ENCODE measurements around the gene ADCY4. TPM values are rescaled to one million over a fixed set of nuclear protein-coding genes. Genes with fewer than 3 reads are reported as not detected.
A peak's percentile ranks its signal among the peaks of the same experiment; 100 is the strongest.

The ADCY4 gene
- total RNA-seq, 1 experiment from 2014 or later: 3.4 TPM

- TF ChIP-seq CTCF (IDR thresholded peaks at IDR 0.05; ENCODE audit: unreplicated experiment): no peak
- peaks cover 11% of the 10 kb centered on the region for H3K4me1 Mint-ChIP-seq (ENCODE audit: low read depth, unreplicated experiment)
- H3K27me3 Mint-ChIP-seq (ENCODE audit: unreplicated experiment): no peaks in the 10 kb centered on the region
- H3K4me3 Mint-ChIP-seq (ENCODE audit: low read depth, unreplicated experiment): peak within 1 kb of the TSS; percentile 66
- H3K27ac Mint-ChIP-seq (ENCODE audit: unreplicated experiment): peak within 1 kb of the TSS; percentile 69
- peak; percentile 37 for DNase-seq
- H3K36me3 Mint-ChIP-seq (ENCODE audit: insufficient read depth, unreplicated experiment): peaks cover 32% of the 10 kb centered on the region
- CTCF ChIA-PET: no interaction called here
- intact Hi-C loops (cut with micrococcal nuclease; ENCODE audit: unreplicated experiment): loop anchor here (5.0 kb wide), 1 partner anchor 35 kb away; no protein-coding TSS in a partner anchor
- no peaks in the 10 kb centered on the region for H3K9me3 Mint-ChIP-seq (ENCODE audit: low read depth, unreplicated experiment)
- no TSS peak for BruUV-seq (replicated peaks)
These were observed 32.8 kb upstream of the ADCY4 start, which contains the start of gene NFATC4 for GRCh38 chr14:24367514-24368211. Gene NFATC4, plus strand, starts transcription at chr14:24368184. Its CDS starts 157 bp downstream, at chr14:24368341.

- CTCF ChIA-PET: interaction anchor here (0.7 to 2.3 kb wide), 8 partner anchors 13 to 64 kb away, joined by 3 to 53 read pairs (median 6); partner anchors contain the start of genes CBLN3, KHNYN and RIPK3
- Mint-ChIP-seq H3K36me3 (ENCODE audit: insufficient read depth, unreplicated experiment) (peaks cover 32% of the 10 kb centered on the region), H3K4me1 (ENCODE audit: low read depth, unreplicated experiment) (peaks cover 11% of the 10 kb centered on the region), H3K4me3 (ENCODE audit: low read depth, unreplicated experiment) (peak overlapping the region; percentile 66), H3K27me3 (ENCODE audit: unreplicated experiment) (no peaks in the 10 kb centered on the region), H3K9me3 (ENCODE audit: low read depth, unreplicated experiment) (no peaks in the 10 kb centered on the region), H3K27ac (ENCODE audit: unreplicated experiment) (peak overlapping the region; percentile 69)
- no peak for TF ChIP-seq CTCF (IDR thresholded peaks at IDR 0.05; ENCODE audit: unreplicated experiment)
- no TSS peak for BruUV-seq (replicated peaks)
- DNase-seq: peak; percentile 93
- intact Hi-C loops (cut with micrococcal nuclease; ENCODE audit: unreplicated experiment): loop anchor here (1.0 to 5.0 kb wide), 2 partner anchors 35 to 45 kb away; no protein-coding TSS in a partner anchor
These were observed 32.0 kb upstream of the ADCY4 start for GRCh38 chr14:24366721-24367513.

DNA sequence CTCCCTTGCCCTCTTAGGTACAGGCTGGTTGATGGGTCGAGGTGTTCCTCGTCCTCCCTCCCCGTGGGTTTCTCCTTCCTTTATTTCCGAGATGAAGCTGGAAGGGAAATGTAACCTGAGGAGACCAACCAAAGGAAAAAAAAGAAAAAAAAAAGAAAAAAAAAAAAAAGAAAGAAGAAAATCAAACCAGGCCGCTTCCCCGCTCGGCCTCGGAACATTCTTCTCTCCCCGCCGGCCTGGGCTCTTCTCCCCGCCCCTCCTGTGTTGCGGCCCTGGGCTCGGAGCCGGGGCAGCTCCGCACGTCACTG, 31.5 kb upstream of the ADCY4 start:
- Mint-ChIP-seq H3K27me3 (ENCODE audit: unreplicated experiment) (no peaks in the 10 kb centered on the region), H3K36me3 (ENCODE audit: insufficient read depth, unreplicated experiment) (peaks cover 32% of the 10 kb centered on the region), H3K9me3 (ENCODE audit: low read depth, unreplicated experiment) (no peaks in the 10 kb centered on the region), H3K27ac (ENCODE audit: unreplicated experiment) (peak overlapping the region; percentile 86), H3K4me3 (ENCODE audit: low read depth, unreplicated experiment) (peak overlapping the region; percentile 66), H3K4me1 (ENCODE audit: low read depth, unreplicated experiment) (peaks cover 11% of the 10 kb centered on the region)
- no TSS peak for BruUV-seq (replicated peaks)
- no peak for TF ChIP-seq CTCF (IDR thresholded peaks at IDR 0.05; ENCODE audit: unreplicated experiment)
- intact Hi-C loops (cut with micrococcal nuclease; ENCODE audit: unreplicated experiment): loop anchor here (1.0 to 5.0 kb wide), 2 partner anchors 34 to 46 kb away; no protein-coding TSS in a partner anchor
- DNase-seq: no peak
- CTCF ChIA-PET: interaction anchor here (0.6 to 2.3 kb wide), 10 partner anchors 13 to 727 kb away, joined by 3 to 53 read pairs (median 6); partner anchors contain the start of genes CBLN3, KHNYN and RIPK3

DNA sequence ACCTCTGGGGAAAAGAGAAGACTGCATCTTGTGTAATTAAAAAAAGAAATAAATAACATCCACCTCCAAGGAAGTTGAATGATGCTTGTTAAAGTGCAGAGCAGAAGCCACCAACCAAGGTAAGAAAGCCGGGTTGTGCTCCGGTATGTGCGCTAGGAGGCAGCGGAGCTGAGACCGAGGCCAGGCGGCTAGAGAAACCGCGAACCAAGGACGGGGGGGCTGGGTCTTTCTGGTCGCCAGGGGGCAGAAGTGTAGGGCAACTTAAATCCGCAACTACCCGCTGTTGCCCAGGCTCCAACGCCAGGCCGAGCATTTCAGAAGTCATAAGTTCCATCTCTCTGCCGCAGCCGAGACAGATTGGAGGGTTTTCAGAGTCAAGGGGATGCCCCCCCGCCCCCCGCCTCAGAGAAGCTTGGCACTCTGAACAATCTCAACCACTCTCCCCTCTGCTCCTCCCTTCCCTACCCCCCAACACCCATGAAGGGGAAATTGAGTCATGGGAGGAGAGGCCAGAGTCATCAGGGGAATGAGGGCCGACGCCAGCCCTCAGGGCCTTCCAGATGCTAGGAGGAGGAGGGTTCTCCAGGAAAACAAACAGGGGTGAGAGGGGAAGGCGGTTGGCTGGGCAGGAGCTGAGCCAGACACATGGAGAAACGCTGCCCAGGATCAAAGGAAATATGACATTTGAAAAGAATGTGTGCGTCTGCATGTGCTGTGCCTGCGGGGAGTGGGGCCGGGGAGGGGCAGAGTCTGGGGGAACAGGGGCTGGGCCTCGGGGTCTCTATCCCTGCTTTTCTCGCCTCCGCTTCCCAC, 30.9 kb upstream of the ADCY4 start:
- H3K27ac Mint-ChIP-seq (ENCODE audit: unreplicated experiment): peak overlapping the region; percentile 86
- CTCF ChIA-PET: interaction anchor here (0.6 to 2.3 kb wide), 13 partner anchors 14 to 726 kb away, joined by 3 to 53 read pairs (median 7); partner anchors contain the start of genes CBLN3, KHNYN, NYNRIN and RIPK3
- H3K36me3 Mint-ChIP-seq (ENCODE audit: insufficient read depth, unreplicated experiment): peaks cover 32% of the 10 kb centered on the region
- H3K4me3 Mint-ChIP-seq (ENCODE audit: low read depth, unreplicated experiment): peak overlapping the region; percentile 66
- peaks cover 11% of the 10 kb centered on the region for H3K4me1 Mint-ChIP-seq (ENCODE audit: low read depth, unreplicated experiment)
- H3K9me3 Mint-ChIP-seq (ENCODE audit: low read depth, unreplicated experiment): no peaks in the 10 kb centered on the region
- peak; percentile 91 for DNase-seq
- no peaks in the 10 kb centered on the region for H3K27me3 Mint-ChIP-seq (ENCODE audit: unreplicated experiment)
- TF ChIP-seq CTCF (IDR thresholded peaks at IDR 0.05; ENCODE audit: unreplicated experiment): peak; percentile 82
- TSS peak; percentile 78 for BruUV-seq (replicated peaks)
- intact Hi-C loops (cut with micrococcal nuclease; ENCODE audit: unreplicated experiment): loop anchor here (1.0 to 5.0 kb wide), 4 partner anchors 26 to 65 kb away; no protein-coding TSS in a partner anchor
